ENCODE measurements around the gene ZNF394. TPM values are rescaled to one million over a fixed set of nuclear protein-coding genes. Genes with fewer than 3 reads are reported as not detected.
A peak's percentile ranks its signal among the peaks of the same experiment; 100 is the strongest.

The ZNF394 gene
- total RNA-seq, 1 experiment from 2014 or later, result 20.6 TPM

- Mint-ChIP-seq H3K4me3 (ENCODE audit: unreplicated experiment) (peak overlapping the region; percentile 91), H3K9me3 (ENCODE audit: unreplicated experiment) (no peaks in the 10 kb centered on the region), H3K36me3 (ENCODE audit: insufficient read depth, unreplicated experiment) (peaks cover 20% of the 10 kb centered on the region), H3K27ac (ENCODE audit: low read depth, unreplicated experiment) (peak overlapping the region; percentile 92), H3K27me3 (ENCODE audit: insufficient read depth, unreplicated experiment) (no peaks in the 10 kb centered on the region), H3K4me1 (ENCODE audit: insufficient read depth, unreplicated experiment) (no peaks in the 10 kb centered on the region)
- no peak for TF ChIP-seq CTCF (IDR thresholded peaks at IDR 0.05; ENCODE audit: unreplicated experiment)
- no TSS peak for BruUV-seq (replicated peaks)
- POLR2A ChIA-PET, result interaction anchor here (0.6 to 2.7 kb wide), 19 partner anchors 8 to 545 kb away, joined by 3 to 22 read pairs (median 3); partner anchors contain the start of genes BUD31, PDAP1, ZKSCAN5 and ZNF394
- DNase-seq (ENCODE audit: unreplicated experiment), result peak; percentile 60
- intact Hi-C loops (cut with micrococcal nuclease), result loop anchor here (10.0 kb wide), 1 partner anchor 142 kb away; the partner anchor contains the start of gene ZSCAN25
- CTCF ChIA-PET, result interaction anchor here (2.2 kb wide), 1 partner anchor 25 kb away, joined by 5 read pairs; no protein-coding TSS in a partner anchor
These were observed 26.8 kb downstream of the ZNF394 start for GRCh38 chr7:99473315-99473596.

GRCh38 chr7:99472561-99473314 lies 27.3 kb downstream of the ZNF394 start, which contains the start of gene ZNF789:
ZNF789 (plus strand) TSS chr7:99472890; CDS start chr7:99476457, 3,567 bp downstream.
- Mint-ChIP-seq H3K36me3 (ENCODE audit: insufficient read depth, unreplicated experiment) (peaks cover 15% of the 10 kb centered on the region), H3K4me3 (ENCODE audit: unreplicated experiment) (peak within 1 kb of the TSS; percentile 91), H3K4me1 (ENCODE audit: insufficient read depth, unreplicated experiment) (no peaks in the 10 kb centered on the region), H3K27ac (ENCODE audit: low read depth, unreplicated experiment) (peak within 1 kb of the TSS; percentile 92), H3K9me3 (ENCODE audit: unreplicated experiment) (no peaks in the 10 kb centered on the region), H3K27me3 (ENCODE audit: insufficient read depth, unreplicated experiment) (no peaks in the 10 kb centered on the region)
- CTCF ChIA-PET, result interaction anchor here (2.2 kb wide), 1 partner anchor 25 kb away, joined by 5 read pairs; no protein-coding TSS in a partner anchor
- POLR2A ChIA-PET, result interaction anchor here (0.6 to 2.7 kb wide), 20 partner anchors 8 to 545 kb away, joined by 3 to 22 read pairs (median 3); partner anchors contain the start of genes BUD31, PDAP1, ZKSCAN5 and ZNF394
- peak; percentile 96 for DNase-seq (ENCODE audit: unreplicated experiment)
- intact Hi-C loops (cut with micrococcal nuclease), result loop anchor here (10.0 kb wide), 1 partner anchor 142 kb away; the partner anchor contains the start of gene ZSCAN25
- TF ChIP-seq CTCF (IDR thresholded peaks at IDR 0.05; ENCODE audit: unreplicated experiment), result no peak
- BruUV-seq (replicated peaks), result TSS peak; percentile 81

GRCh38 chr7:99469381-99470065 lies 30.6 kb downstream of the ZNF394 start:
- POLR2A ChIA-PET, result interaction anchor here (0.7 kb wide), 1 partner anchor 31 kb away, joined by 4 read pairs; the partner anchor contains the start of gene ZNF394

More at GRCh38 chr7:99469381-99470065, 30.6 kb downstream of the ZNF394 start:
- no TSS peak for BruUV-seq (replicated peaks)
- CTCF ChIA-PET, result interaction anchor here (0.6 to 0.7 kb wide), 2 partner anchors 18 to 726 kb away, joined by 3 to 4 read pairs; no protein-coding TSS in a partner anchor
- Mint-ChIP-seq H3K4me1 (ENCODE audit: insufficient read depth, unreplicated experiment) (peaks cover 6% of the 10 kb centered on the region), H3K27me3 (ENCODE audit: insufficient read depth, unreplicated experiment) (no peaks in the 10 kb centered on the region), H3K36me3 (ENCODE audit: insufficient read depth, unreplicated experiment) (peaks cover 12% of the 10 kb centered on the region), H3K4me3 (ENCODE audit: unreplicated experiment) (no peak overlapping the region), H3K9me3 (ENCODE audit: unreplicated experiment) (no peaks in the 10 kb centered on the region), H3K27ac (ENCODE audit: low read depth, unreplicated experiment) (no peak overlapping the region)
- intact Hi-C loops (cut with micrococcal nuclease), result loop anchor here (10.0 kb wide), 1 partner anchor 145 kb away; the partner anchor contains the start of gene ZSCAN25
- no peak for TF ChIP-seq CTCF (IDR thresholded peaks at IDR 0.05; ENCODE audit: unreplicated experiment)
- no peak for DNase-seq (ENCODE audit: unreplicated experiment)

All from MCF 10A (cell line).